Cardiac muscle cell (in vitro differentiated cells and primary cell): Measurements from ENCODE around the gene RNF26. TPM values are rescaled to one million over a fixed set of nuclear protein-coding genes. Genes with fewer than 3 reads are reported as not detected.

ENCODE experiments used
- DNase-seq, 2 donors: peaks; one replicate each; pipeline versions ENCODE4 v3.0.0 to v3.0.0-alpha.2; 2010 to 2017; ENCODE audit warnings: low read depth in 1 of 2, low spot score in 1 of 2
- H3K27ac ChIP-seq: fragments of 200-600 bp; sonication (generic); 2 replicates; pipeline ENCODE4 v1.5.1; 2016
- H3K27me3 ChIP-seq: fragments of 200-600 bp; sonication (generic); 2 replicates; pipeline ENCODE4 v1.6.0; 2016; ENCODE audit warnings: control low read depth
- H3K36me3 ChIP-seq: fragments of 200-600 bp; sonication (generic); 2 replicates; pipeline ENCODE4 v1.5.1; 2016; ENCODE audit warnings: control low read depth
- H3K4me1 ChIP-seq: fragments of 200-600 bp; sonication (generic); 2 replicates; pipeline ENCODE4 v1.8.1; 2017; ENCODE audit warnings: low read depth, mild to moderate bottlenecking, mixed run types
- H3K4me3 ChIP-seq: fragments of 200-600 bp; sonication (generic); 2 replicates; pipeline ENCODE4 v1.5.1; 2016; ENCODE audit warnings: mild to moderate bottlenecking
- H3K9me3 ChIP-seq: fragments of 200-600 bp; sonication (generic); 2 replicates; pipeline ENCODE4 v1.5.1; 2017; ENCODE audit warnings: low read depth, mild to moderate bottlenecking, control low read depth
- CTCF ChIP-seq: IDR thresholded peaks from 2 replicates; pipeline ENCODE4 v1.5.1; 2012; ENCODE audit warnings: low read depth, mild to moderate bottlenecking, low read length
- polyA plus RNA-seq: library from polyadenylated mRNA; unstranded; fragments of >200 nt; fragmentation: Nextera tagmentation; extraction: Ambion mirVana; gene quantifications from 2 replicates; pipeline ENCODE4 v1.2.1, GENCODE V29; 2016
- total RNA-seq: library from RNA; depleted of rRNA; stranded (reverse); fragments of >200 nt; gene quantifications from 2 replicates; pipeline ENCODE4 v1.2.3, GENCODE V29; 2016

RNF26 gene
- total and polyA plus RNA-seq, 2 experiments from 2014 or later = 18.6 to 45.6 TPM

GRCh38 chr11:119376197-119376847, 42.0 kb downstream of the RNF26 start:
- H3K9me3 ChIP-seq = no peaks in the 10 kb centered on the region
- no peak overlapping the region for H3K4me3 ChIP-seq
- H3K27ac ChIP-seq = peak overlapping the region; percentile 69
- TF ChIP-seq CTCF = no peak
- no peaks in the 10 kb centered on the region for H3K36me3 ChIP-seq
- peaks cover 78% of the 10 kb centered on the region for H3K4me1 ChIP-seq
- no peaks in the 10 kb centered on the region for H3K27me3 ChIP-seq
- no peak for DNase-seq

- Histone ChIP-seq H3K27ac (peak overlapping the region; percentile 98), H3K36me3 (no peaks in the 10 kb centered on the region), H3K9me3 (no peaks in the 10 kb centered on the region), H3K4me1 (peaks cover 68% of the 10 kb centered on the region), H3K4me3 (peak overlapping the region; percentile 43), H3K27me3 (no peaks in the 10 kb centered on the region)
- DNase-seq = no peak
- TF ChIP-seq CTCF = no peak
Measured at GRCh38 chr11:119377112-119377901, 43.0 kb downstream of the RNF26 start.

GRCh38 chr11:119377961-119378667, 43.8 kb downstream of the RNF26 start:
- Histone ChIP-seq H3K27me3 (peaks cover 1% of the 10 kb centered on the region), H3K27ac (peak overlapping the region; percentile 98), H3K9me3 (no peaks in the 10 kb centered on the region), H3K4me1 (peaks cover 67% of the 10 kb centered on the region), H3K36me3 (no peaks in the 10 kb centered on the region), H3K4me3 (peak overlapping the region; percentile 43)
- TF ChIP-seq CTCF = no peak
- DNase-seq = no peak

GRCh38 chr11:119378851-119379465, 44.6 kb downstream of the RNF26 start:
- H3K27ac ChIP-seq = peak overlapping the region; percentile 98
- peak overlapping the region; percentile 43 for H3K4me3 ChIP-seq
- DNase-seq = peak in 1 of 2 donors; percentile 83

More at GRCh38 chr11:119378851-119379465, 44.6 kb downstream of the RNF26 start:
- Histone ChIP-seq H3K4me1 (peaks cover 62% of the 10 kb centered on the region), H3K36me3 (no peaks in the 10 kb centered on the region), H3K27me3 (peaks cover 7% of the 10 kb centered on the region), H3K9me3 (no peaks in the 10 kb centered on the region)
- TF ChIP-seq CTCF = no peak
